K562 (cell line): ENCODE results near the gene CMIP. TPM values are rescaled to one million over a fixed set of nuclear protein-coding genes. Genes with fewer than 3 reads are reported as not detected.

Source experiments
- CTBP1 ChIP-seq: fragments of 450-650 bp; IDR thresholded peaks from 2 replicates; pipeline ENCODE4 v1.6.1; 2016; ENCODE audit warnings: borderline replicate concordance
- FOXA3 ChIP-seq, 2 experiments: fragments of 450-650 bp in 1 of 2; sonication (generic) in 1 of 2; formaldehyde crosslinking; IDR thresholded peaks in 1 of 2; conservative IDR thresholded peaks in 1 of 2; 2 replicates each; pipeline versions ENCODE4 v1.4.0 to v1.8.0; 2020 to 2022; ENCODE audit warnings: mild to moderate bottlenecking in 2 of 2, missing genetic modification reagents in 1 of 2
- HCFC1 ChIP-seq: IDR thresholded peaks from 2 replicates; pipeline ENCODE4 v1.6.1; 2012; ENCODE audit warnings: low read depth, low read length, improper control_type of control experiment
- HDGF ChIP-seq: fragments of 450-650 bp; IDR thresholded peaks from 2 replicates; pipeline ENCODE4 v1.6.1; 2016
- HIVEP1 ChIP-seq: fragments of 250-450 bp; sonication (Bioruptor Pico); IDR thresholded peaks from 2 replicates; pipeline ENCODE4 v1.4.0; 2020; ENCODE audit warnings: mild to moderate bottlenecking
- MIER1 ChIP-seq: fragments of 450-650 bp; IDR thresholded peaks from 2 replicates; pipeline ENCODE4 v1.6.1; 2016; ENCODE audit warnings: antibody characterized with exemption, mild to moderate bottlenecking, low read depth
- NBN ChIP-seq: fragments of 450-650 bp; IDR thresholded peaks from 2 replicates; pipeline ENCODE4 v1.6.1; 2016; ENCODE audit warnings: low read depth, mild to moderate bottlenecking
- NFXL1 ChIP-seq: fragments of 450-650 bp; formaldehyde crosslinking; IDR thresholded peaks from 2 replicates; pipeline ENCODE4 v1.4.0; 2021; ENCODE audit warnings: mild to moderate bottlenecking
- RFX1 ChIP-seq: fragments of 450-650 bp; IDR thresholded peaks from 2 replicates; pipeline ENCODE4 v1.6.1; 2016; ENCODE audit warnings: mild to moderate bottlenecking, moderate library complexity
- RUNX1 ChIP-seq: sonication (generic); IDR thresholded peaks from 2 replicates; pipeline ENCODE4 v1.6.1; 2016; ENCODE audit warnings: antibody characterized with exemption, low read depth
- ZKSCAN1 ChIP-seq: fragments of 150-350 bp; IDR thresholded peaks from 2 replicates; pipeline ENCODE4 v1.6.1; 2016; ENCODE audit warnings: low read depth, low read length
- ZNF134 ChIP-seq: fragments of 250-450 bp; sonication (Bioruptor Pico); conservative IDR thresholded peaks from 2 replicates; pipeline ENCODE4 v1.4.0; 2020
- polyA plus RNA-seq, 8 experiments: library from polyadenylated mRNA; depleted of rRNA in 4 of 8; stranded (reverse) in 5 of 8; unstranded in 3 of 8; fragments of >200 nt; fragmentation: Nextera tagmentation in 2 of 8; fragmentation: Illumina TruSeq in 1 of 8; extraction: Ambion mirVana in 2 of 8; extraction: Trizol in 1 of 8; gene quantifications; 2 replicates each; pipeline versions ENCODE4 v1.2.1 to v1.2.3, GENCODE V29; 2011 to 2014; ENCODE audit warnings: inconsistent platforms in 1 of 8, missing spikeins in 1 of 8
- total RNA-seq, 7 experiments: library from RNA; depleted of rRNA in 6 of 7; stranded (reverse); fragments of >200 nt in 6 of 7; fragmentation: Illumina TruSeq in 2 of 7; extraction: Trizol in 2 of 7; gene quantifications; 2 replicates each; pipeline versions ENCODE4 v1.2.1 to v1.2.3, GENCODE V29; 2011 to 2021; ENCODE audit warnings: low replicate concordance in 1 of 7
- TF ChIP-seq, protein P1 (sequence below): fragments of 250-450 bp; sonication (Bioruptor Pico); IDR thresholded peaks from 2 replicates; pipeline ENCODE4 v1.9.0; 2021; ENCODE audit warnings: mild to moderate bottlenecking

CMIP gene
- total and polyA plus RNA-seq, 9 of the 15 experiments (the other 6 are each of a cell fraction or from before 2014, with no cell fraction given): 0.94 to 82.5 (median 10.3) TPM

DNA sequence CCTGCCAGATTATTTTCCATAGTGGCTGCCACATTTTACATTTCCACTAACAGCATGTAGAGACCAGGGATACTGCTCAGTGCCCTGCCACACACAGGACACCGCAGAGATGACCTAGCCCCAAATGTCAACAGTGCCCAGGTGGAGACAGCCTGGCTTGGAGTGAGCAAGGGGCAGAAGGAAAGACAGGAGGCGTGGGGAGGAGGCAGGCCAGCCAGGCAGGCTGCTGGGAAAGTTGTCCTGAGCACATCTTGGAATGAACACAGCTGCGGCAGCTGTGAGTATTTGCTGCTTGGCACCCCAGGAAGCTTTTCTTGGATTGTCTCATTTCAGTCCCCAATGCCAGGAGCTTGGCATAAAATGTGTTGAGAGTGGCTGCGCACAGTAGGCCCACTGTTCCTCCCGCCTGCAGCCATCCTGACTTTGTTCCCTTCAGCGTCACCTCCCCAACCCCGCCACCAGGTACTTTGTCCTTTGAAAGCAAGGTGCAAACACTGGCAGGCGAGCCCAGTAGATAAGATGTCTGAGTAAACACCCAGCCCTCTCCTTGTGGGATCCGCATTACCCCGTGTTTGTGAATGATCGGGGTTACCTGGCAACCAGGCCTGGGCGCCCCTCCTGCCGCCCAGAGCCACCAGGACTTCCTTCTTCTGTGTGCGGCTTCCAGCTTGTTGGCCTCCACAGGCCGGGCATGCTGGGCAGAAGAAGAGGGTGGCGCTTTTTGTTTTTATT lies 114.0 kb downstream of the CMIP start (continued):
- no peak for TF ChIP-seq HIVEP1 (CRISPR knock-in tag)
- TF ChIP-seq NFXL1 (CRISPR knock-in tag): no peak
- TF ChIP-seq RFX1: peak; percentile 69
- TF ChIP-seq NBN: no peak
- TF ChIP-seq, protein P1, sequence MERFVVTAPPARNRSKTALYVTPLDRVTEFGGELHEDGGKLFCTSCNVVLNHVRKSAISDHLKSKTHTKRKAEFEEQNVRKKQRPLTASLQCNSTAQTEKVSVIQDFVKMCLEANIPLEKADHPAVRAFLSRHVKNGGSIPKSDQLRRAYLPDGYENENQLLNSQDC (CRISPR knock-in tag): no peak
- TF ChIP-seq ZKSCAN1: peak; percentile 100
- no peak for TF ChIP-seq HCFC1
- TF ChIP-seq CTBP1: peak; percentile 35; the same call in 1 of the 2 replicates
- TF ChIP-seq MIER1: no peak
- no peak for TF ChIP-seq ZNF134 (CRISPR knock-in tag)
- TF ChIP-seq RUNX1: no peak
- peak; percentile 84 to 98 for TF ChIP-seq FOXA3 (CRISPR knock-in tag; conservative IDR thresholded peaks at IDR 0.05 in 1 of 2, IDR thresholded peaks at IDR 0.05 in 1 of 2)
- TF ChIP-seq HDGF: no peak
- TF ChIP-seq, all 486 proteins: peak for 15
